Caco-2 (cell line): ENCODE results near the gene ZNF276. TPM values are rescaled to one million over a fixed set of nuclear protein-coding genes. Genes with fewer than 3 reads are reported as not detected.
A peak's percentile ranks its signal among the peaks of the same experiment; 100 is the strongest.
"Not testable (repeated sequence)": the region's sequence is repeated elsewhere in the genome, so short reads cannot be mapped to it uniquely, and the experiment has no call there.

Experiments
- BruUV-seq: library from RNA; stranded (reverse); fragments of 400-500 nt; replicated peaks from 2 replicates; lab custom pipeline; 2021; lab: Mats Ljungman, UMichigan
- CTCF ChIA-PET: fragments of 300-600 bp; sonication (Branson Sonifier 250); formaldehyde crosslinking; loops from one replicate; lab custom pipeline; 2022; ENCODE audit warnings: antibody characterized with exemption; lab: Charles Lee
- POLR2A ChIA-PET: fragments of 300-600 bp; sonication (Branson Sonifier 250); formaldehyde crosslinking; loops from one replicate; lab custom pipeline; 2022; ENCODE audit warnings: antibody characterized with exemption; lab: Charles Lee
- DNase-seq, 2 experiments: peaks; one replicate each; pipeline versions ENCODE4 v3.0.0 to v3.0.0-alpha.2; 2020 to 2022
- H3K27me3 ChIP-seq: replicated peaks from 2 replicates; pipeline ENCODE4 v1.6.0; 2011; ENCODE audit warnings: low read length; ENCODE audit not compliant: control insufficient read depth, insufficient read depth
- H3K36me3 ChIP-seq: 2 replicates; pipeline ENCODE4 v1.5.1; 2011; ENCODE audit warnings: low read length; ENCODE audit not compliant: control insufficient read depth, insufficient read depth
- H3K4me1 ChIP-seq: fragments of 250-450 bp; sonication (Bioruptor Pico); 2 replicates; pipeline ENCODE4 v1.5.1; 2020; ENCODE audit warnings: mild to moderate bottlenecking
- H3K4me3 ChIP-seq: 2 replicates; pipeline ENCODE4 v1.5.1; 2011; ENCODE audit warnings: low read depth, mild to moderate bottlenecking, control low read depth, low read length
- H3K9me3 ChIP-seq: fragments of 250-450 bp; sonication (Bioruptor Pico); 2 replicates; pipeline ENCODE4 v1.5.1; 2020; ENCODE audit warnings: mild to moderate bottlenecking, moderate library complexity
- H3K27ac Mint-ChIP-seq: one replicate; pipeline ENCODE4 v1.8.0; 2022; ENCODE audit warnings: mixed read lengths; ENCODE audit not compliant: unreplicated experiment
- H3K27me3 Mint-ChIP-seq: one replicate; pipeline ENCODE4 v1.8.0; 2022; ENCODE audit warnings: mixed read lengths; ENCODE audit not compliant: insufficient read depth, unreplicated experiment
- H3K36me3 Mint-ChIP-seq: one replicate; pipeline ENCODE4 v1.8.0; 2022; ENCODE audit warnings: mild to moderate bottlenecking, mixed read lengths; ENCODE audit not compliant: insufficient read depth, unreplicated experiment
- H3K4me1 Mint-ChIP-seq: one replicate; pipeline ENCODE4 v1.8.0; 2022; ENCODE audit warnings: low read depth, mixed read lengths; ENCODE audit not compliant: unreplicated experiment
- H3K4me3 Mint-ChIP-seq: one replicate; pipeline ENCODE4 v1.8.0; 2022; ENCODE audit warnings: mild to moderate bottlenecking, moderate library complexity, mixed read lengths; ENCODE audit not compliant: unreplicated experiment
- H3K9me3 Mint-ChIP-seq: one replicate; pipeline ENCODE4 v1.8.0; 2022; ENCODE audit warnings: mixed read lengths; ENCODE audit not compliant: unreplicated experiment
- CTCF ChIP-seq, 2 experiments: fragments of 200-600 bp in 1 of 2; IDR thresholded peaks; 1 replicate in 1 of 2; 2 replicates in 1 of 2; pipeline versions ENCODE4 v1.5.1 to v1.8.0; 2011 to 2022; ENCODE audit warnings: antibody characterized with exemption in 1 of 2, control low read depth in 1 of 2, inconsistent platforms in 1 of 2, low read depth in 1 of 2, low read length in 1 of 2, mild to moderate bottlenecking in 1 of 2, moderate library complexity in 1 of 2; ENCODE audit not compliant: insufficient read depth in 1 of 2, severe bottlenecking in 1 of 2, unreplicated experiment in 1 of 2
- intact Hi-C: fragments of 100-400 bp; cut with micrococcal nuclease; formaldehyde crosslinking; loops from one replicate; pipeline ENCODE4 v1.10.0; 2022; ENCODE audit not compliant: unreplicated experiment
- total RNA-seq: library from RNA; stranded (reverse); gene quantifications from 2 replicates; pipeline ENCODE4 v1.2.3, GENCODE V29; 2022

Gene ZNF276
- total RNA-seq, 1 experiment from 2014 or later, result 28.1 TPM

- ChIA-PET CTCF (no interaction called here), POLR2A (no interaction called here)
- Mint-ChIP-seq H3K9me3 (no peaks in the 10 kb centered on the region), H3K27ac (no peak overlapping the region), H3K36me3 (peaks cover 91% of the 10 kb centered on the region), H3K27me3 (no peaks in the 10 kb centered on the region), H3K4me3 (no peak overlapping the region), H3K4me1 (peaks cover 7% of the 10 kb centered on the region)
- TF ChIP-seq CTCF (IDR thresholded peaks at IDR 0.05; ENCODE audit: insufficient read depth in 1 of 2, low read depth in 1 of 2, low read length in 1 of 2, severe bottlenecking in 1 of 2, unreplicated experiment in 1 of 2), result no peak
- Histone ChIP-seq H3K9me3 (no peaks in the 10 kb centered on the region), H3K4me3 (no peak overlapping the region), H3K4me1 (peaks cover 4% of the 10 kb centered on the region; the same call in 1 of the 2 replicates), H3K36me3 (peaks cover 2% of the 10 kb centered on the region), H3K27me3 (no peaks in the 10 kb centered on the region)
- DNase-seq, result no peak
- BruUV-seq, result no TSS peak
- intact Hi-C loops, result no loop called here
These were observed 24.1 kb upstream of the ZNF276 start for GRCh38 chr16:89697161-89697615.

GRCh38 chr16:89697616-89698331 lies 23.6 kb upstream of the ZNF276 start:
- Histone ChIP-seq H3K4me1 (peaks cover 4% of the 10 kb centered on the region; the same call in 1 of the 2 replicates), H3K4me3 (no peak overlapping the region), H3K27me3 (no peaks in the 10 kb centered on the region), H3K9me3 (no peaks in the 10 kb centered on the region), H3K36me3 (no peaks in the 10 kb centered on the region; the same call in 1 of the 2 replicates)
- peaks cover 7% of the 10 kb centered on the region for H3K4me1 Mint-ChIP-seq
- no peak overlapping the region for H3K4me3 Mint-ChIP-seq
- DNase-seq, result no peak
- no peak overlapping the region for H3K27ac Mint-ChIP-seq
- POLR2A ChIA-PET, result no interaction called here
- intact Hi-C loops, result no loop called here
- peaks cover 88% of the 10 kb centered on the region for H3K36me3 Mint-ChIP-seq
- TF ChIP-seq CTCF (IDR thresholded peaks at IDR 0.05; ENCODE audit: insufficient read depth in 1 of 2, low read depth in 1 of 2, low read length in 1 of 2, severe bottlenecking in 1 of 2, unreplicated experiment in 1 of 2), result no peak
- no TSS peak for BruUV-seq
- no peaks in the 10 kb centered on the region for H3K9me3 Mint-ChIP-seq
- H3K27me3 Mint-ChIP-seq, result no peaks in the 10 kb centered on the region
- CTCF ChIA-PET, result no interaction called here

GRCh38 chr16:89698717-89699116 lies 22.6 kb upstream of the ZNF276 start:
- Mint-ChIP-seq H3K36me3 (peaks cover 78% of the 10 kb centered on the region), H3K27ac (peak overlapping the region; percentile 77)
- H3K4me3 ChIP-seq, H3K27me3 ChIP-seq, H3K27me3 Mint-ChIP-seq, H3K4me3 Mint-ChIP-seq, POLR2A ChIA-PET, intact Hi-C loops, H3K4me1 Mint-ChIP-seq, CTCF ChIA-PET, H3K36me3 ChIP-seq, H3K4me1 ChIP-seq, BruUV-seq, H3K9me3 Mint-ChIP-seq, H3K9me3 ChIP-seq, DNase-seq: not testable (repeated sequence)

- ChIA-PET CTCF (interaction anchor here (0.6 to 2.7 kb wide), 18 partner anchors 10 to 218 kb away, joined by 3 to 24 read pairs (median 5); partner anchors contain the start of genes CDK10, FANCA, MC1R and TCF25), POLR2A (interaction anchor here (0.5 to 1.7 kb wide), 4 partner anchors 12 to 174 kb away, joined by 4 to 14 read pairs (median 8); partner anchors contain the start of genes CDK10 and TCF25)
- H3K4me1 Mint-ChIP-seq, H3K4me3 ChIP-seq, DNase-seq, BruUV-seq, H3K9me3 Mint-ChIP-seq, H3K4me1 ChIP-seq, H3K36me3 ChIP-seq, H3K9me3 ChIP-seq, H3K27me3 ChIP-seq, H3K27me3 Mint-ChIP-seq: not testable (repeated sequence)
- intact Hi-C loops, result loop anchor here (1.0 to 5.0 kb wide), 4 partner anchors 12 to 162 kb away; partner anchors contain the start of genes CHMP1A and SPATA33
- peak overlapping the region; percentile 83 for H3K4me3 Mint-ChIP-seq
- H3K36me3 Mint-ChIP-seq, result peaks cover 69% of the 10 kb centered on the region
- H3K27ac Mint-ChIP-seq, result peak overlapping the region; percentile 77
These were observed 21.7 kb upstream of the ZNF276 start for GRCh38 chr16:89699629-89700099.
